HG02885 (cell line): ENCODE data around the gene SBF2.
A peak's percentile ranks its signal among the peaks of the same experiment; 100 is the strongest.
"Not testable (repeated sequence)": the region's sequence is repeated elsewhere in the genome, so short reads cannot be mapped to it uniquely, and the experiment has no call there.

ENCODE experiments used
- ATAC-seq: cut with Tn5 transposase; IDR thresholded peaks from one replicate; pipeline ENCODE4 v1.9.1; 2021; ENCODE audit warnings: mild to moderate bottlenecking; ENCODE audit not compliant: unreplicated experiment, poor library complexity

The SBF2 gene

GRCh38 chr11:9763301-9763700 is 530.7 kb downstream of the SBF2 start:
- no peak for ATAC-seq

- no peak for ATAC-seq
These were observed 531.5 kb downstream of the SBF2 start for GRCh38 chr11:9762531-9762930.

GRCh38 chr11:9761441-9761945 is 532.5 kb downstream of the SBF2 start:
- ATAC-seq = no peak

- no peak for ATAC-seq
These were observed 533.8 kb downstream of the SBF2 start for GRCh38 chr11:9760193-9760575.

GRCh38 chr11:9759519-9760192 is 534.4 kb downstream of the SBF2 start:
- peak; percentile 29 for ATAC-seq

GRCh38 chr11:9758637-9759518 is 535.1 kb downstream of the SBF2 start:
- ATAC-seq = peak; percentile 44

GRCh38 chr11:9757809-9758636 is 536.0 kb downstream of the SBF2 start:
- ATAC-seq = peak; percentile 72

GRCh38 chr11:9756878-9757277 is 537.1 kb downstream of the SBF2 start:
- no peak for ATAC-seq

GRCh38 chr11:9756461-9756860 is 537.6 kb downstream of the SBF2 start:
- no peak for ATAC-seq

GRCh38 chr11:9755561-9756185 is 538.3 kb downstream of the SBF2 start:
- ATAC-seq = no peak

- no peak for ATAC-seq
These were observed 540.0 kb downstream of the SBF2 start for GRCh38 chr11:9754010-9754471.

GRCh38 chr11:9753021-9753420 is 541.0 kb downstream of the SBF2 start:
- ATAC-seq = no peak

- ATAC-seq = no peak
These were observed 541.9 kb downstream of the SBF2 start for GRCh38 chr11:9752091-9752490.

GRCh38 chr11:9750551-9750950 is 543.5 kb downstream of the SBF2 start:
- ATAC-seq = no peak

- peak; percentile 70 for ATAC-seq
These were observed 545.6 kb downstream of the SBF2 start for GRCh38 chr11:9748361-9748970.

- ATAC-seq = no peak
These were observed 546.2 kb downstream of the SBF2 start for GRCh38 chr11:9747828-9748227.

- no peak for ATAC-seq
These were observed 546.8 kb downstream of the SBF2 start for GRCh38 chr11:9747229-9747628.

GRCh38 chr11:9745411-9746211 is 548.4 kb downstream of the SBF2 start:
- ATAC-seq = peak; percentile 60

- not testable (repeated sequence) for ATAC-seq
These were observed 550.5 kb downstream of the SBF2 start for GRCh38 chr11:9743512-9743911.
